Measurements from ENCODE around the gene DPY19L1. TPM values are rescaled to one million over a fixed set of nuclear protein-coding genes. Genes with fewer than 3 reads are reported as not detected.
"Not testable (repeated sequence)": the region's sequence is repeated elsewhere in the genome, so short reads cannot be mapped to it uniquely, and the experiment has no call there.

Gene DPY19L1
- polyA plus RNA-seq, 1 donor, result 16.0 TPM

GRCh38 chr7:34916267-34916666 lies 121.0 kb downstream of the DPY19L1 start:
- DNase-seq, result no peak

- DNase-seq, result no peak
Measured at GRCh38 chr7:34912236-34912635, 125.0 kb downstream of the DPY19L1 start.

- DNase-seq, result not testable (repeated sequence)
Measured at GRCh38 chr7:34906266-34906850, 130.9 kb downstream of the DPY19L1 start.

- DNase-seq, result no peak
Measured at GRCh38 chr7:34904987-34905386, 132.3 kb downstream of the DPY19L1 start.

- not testable (repeated sequence) for DNase-seq
Measured at GRCh38 chr7:34903921-34904320, 133.4 kb downstream of the DPY19L1 start.

GRCh38 chr7:34902182-34902581 lies 135.1 kb downstream of the DPY19L1 start:
- DNase-seq, result no peak

- no peak for DNase-seq
Measured at GRCh38 chr7:34900891-34901513, 136.3 kb downstream of the DPY19L1 start.

- no peak for DNase-seq
Measured at GRCh38 chr7:34895202-34895601, 142.1 kb downstream of the DPY19L1 start.

- DNase-seq, result no peak
Measured at GRCh38 chr7:34889951-34890350, 147.3 kb downstream of the DPY19L1 start.

- no peak for DNase-seq
Measured at GRCh38 chr7:34886856-34887255, 150.4 kb downstream of the DPY19L1 start.

- DNase-seq, result not testable (repeated sequence)
Measured at GRCh38 chr7:34883855-34884254, 153.4 kb downstream of the DPY19L1 start.

GRCh38 chr7:34879871-34880270 lies 157.4 kb downstream of the DPY19L1 start:
- DNase-seq, result no peak

GRCh38 chr7:34878944-34879735 lies 158.1 kb downstream of the DPY19L1 start:
- not testable (repeated sequence) for DNase-seq

Other genes starting within 250 kb of the DPY19L1 start
- gene TBX20, start 216.6 kb upstream of the DPY19L1 start, polyA plus RNA-seq (ENCODE audit: insufficient read length), result not detected